SK-N-SH treated with all-trans-retinoic acid at 6 μM for 48 hours (cell line): Measurements from ENCODE around the gene COX5A.
"Not testable (repeated sequence)": the region's sequence is repeated elsewhere in the genome, so short reads cannot be mapped to it uniquely, and the experiment has no call there.

Experiments
- ATAC-seq: fragments of 200-7000 bp; cut with Tn5 transposase; 3 replicates; pipeline ENCODE4 v1.9.1; 2020; ENCODE audit warnings: mild to moderate bottlenecking, moderate library complexity
- ARNTL ChIP-seq: fragments of 450-650 bp; formaldehyde crosslinking; IDR thresholded peaks from 2 replicates; pipeline ENCODE4 v1.5.0; 2020; ENCODE audit warnings: low read depth, mild to moderate bottlenecking, moderate library complexity, borderline replicate concordance
- BACH2 ChIP-seq: fragments of 250-450 bp; sonication (Bioruptor Pico); IDR thresholded peaks from 2 replicates; pipeline ENCODE4 v1.9.0; 2021; ENCODE audit warnings: mild to moderate bottlenecking, borderline replicate concordance
- CREB5 ChIP-seq: fragments of 250-450 bp; sonication (Bioruptor Pico); IDR thresholded peaks from 2 replicates; pipeline ENCODE4 v1.5.1; 2020; ENCODE audit warnings: low read depth, mild to moderate bottlenecking, moderate library complexity
- CSDC2 ChIP-seq: fragments of 250-450 bp; sonication (Bioruptor Pico); IDR thresholded peaks from 2 replicates; pipeline ENCODE4 v1.5.0; 2020; ENCODE audit warnings: mild to moderate bottlenecking, moderate library complexity
- CSRNP3 ChIP-seq: fragments of 250-450 bp; sonication (Bioruptor Pico); IDR thresholded peaks from 2 replicates; pipeline ENCODE4 v1.5.1; 2021; ENCODE audit warnings: mild to moderate bottlenecking, moderate library complexity
- GLIS3 ChIP-seq: fragments of 250-450 bp; sonication (Bioruptor Pico); IDR thresholded peaks from 2 replicates; pipeline ENCODE4 v1.5.0; 2020; ENCODE audit warnings: mild to moderate bottlenecking, moderate library complexity
- ISL1 ChIP-seq: fragments of 250-450 bp; sonication (Bioruptor Pico); IDR thresholded peaks from 2 replicates; pipeline ENCODE4 v2.1.2; 2022; ENCODE audit warnings: mild to moderate bottlenecking, moderate library complexity
- OSR1 ChIP-seq: fragments of 250-450 bp; sonication (Bioruptor Pico); IDR thresholded peaks from 2 replicates; pipeline ENCODE4 v1.8.0; 2022; ENCODE audit warnings: moderate library complexity, mild to moderate bottlenecking, inconsistent platforms
- PATZ1 ChIP-seq: fragments of 250-450 bp; sonication (Bioruptor Pico); IDR thresholded peaks from 2 replicates; pipeline ENCODE4 v1.8.0; 2020; ENCODE audit warnings: mild to moderate bottlenecking, moderate library complexity, borderline replicate concordance
- POU6F1 ChIP-seq: fragments of 250-450 bp; sonication (Bioruptor Pico); IDR thresholded peaks from 2 replicates; pipeline ENCODE4 v1.8.0; 2021; ENCODE audit warnings: low read depth, mild to moderate bottlenecking, moderate library complexity, borderline replicate concordance
- PPARA ChIP-seq: fragments of 250-450 bp; sonication (Bioruptor Pico); IDR thresholded peaks from 2 replicates; pipeline ENCODE4 v1.5.0; 2020; ENCODE audit warnings: mild to moderate bottlenecking, borderline replicate concordance
- RARB ChIP-seq: fragments of 250-450 bp; sonication (Bioruptor Pico); IDR thresholded peaks from 2 replicates; pipeline ENCODE4 v1.8.0; 2021; ENCODE audit warnings: mild to moderate bottlenecking, moderate library complexity
- SNAI2 ChIP-seq: fragments of 250-450 bp; sonication (Bioruptor Pico); IDR thresholded peaks from 2 replicates; pipeline ENCODE4 v1.5.0; 2020; ENCODE audit warnings: mild to moderate bottlenecking, moderate library complexity
- TCF4 ChIP-seq: fragments of 250-450 bp; sonication (Bioruptor Pico); IDR thresholded peaks from 2 replicates; pipeline ENCODE4 v1.8.0; 2021; ENCODE audit warnings: mild to moderate bottlenecking, moderate library complexity, borderline replicate concordance
- TSHZ2 ChIP-seq: fragments of 250-450 bp; sonication (Bioruptor Pico); IDR thresholded peaks from 2 replicates; pipeline ENCODE4 v1.5.0; 2020; ENCODE audit warnings: mild to moderate bottlenecking, moderate library complexity
- ZC3H10 ChIP-seq: fragments of 250-450 bp; sonication (Bioruptor Pico); IDR thresholded peaks from 2 replicates; pipeline ENCODE4 v1.5.1; 2021; ENCODE audit warnings: mild to moderate bottlenecking, moderate library complexity
- ZFP3 ChIP-seq: fragments of 250-450 bp; sonication (Bioruptor Pico); IDR thresholded peaks from 2 replicates; pipeline ENCODE4 v1.5.0; 2020; ENCODE audit warnings: mild to moderate bottlenecking, moderate library complexity
- ZFP30 ChIP-seq: fragments of 450-650 bp; formaldehyde crosslinking; IDR thresholded peaks from 2 replicates; pipeline ENCODE4 v1.5.0; 2022; ENCODE audit warnings: mild to moderate bottlenecking, moderate library complexity
- ZNF70 ChIP-seq: fragments of 450-650 bp; formaldehyde crosslinking; IDR thresholded peaks from 2 replicates; pipeline ENCODE4 v1.5.0; 2020; ENCODE audit warnings: mild to moderate bottlenecking, moderate library complexity
- ZNF8 ChIP-seq: fragments of 450-650 bp; formaldehyde crosslinking; IDR thresholded peaks from 2 replicates; pipeline ENCODE4 v1.5.0; 2020; ENCODE audit warnings: mild to moderate bottlenecking, moderate library complexity

Gene COX5A

GRCh38 chr15:74896316-74896715 is 41.6 kb downstream of the COX5A start:
- TF ChIP-seq PPARA (CRISPR knock-in tag) (no peak), BACH2 (CRISPR knock-in tag) (no peak), ZNF70 (CRISPR knock-in tag) (no peak), PATZ1 (CRISPR knock-in tag) (no peak), POU6F1 (CRISPR knock-in tag) (no peak), TCF4 (no peak), OSR1 (CRISPR knock-in tag) (no peak), ISL1 (no peak), RARB (CRISPR knock-in tag) (no peak), CREB5 (CRISPR knock-in tag) (no peak), GLIS3 (CRISPR knock-in tag) (no peak), ZFP3 (CRISPR knock-in tag) (no peak), SNAI2 (CRISPR knock-in tag) (no peak), TSHZ2 (no peak), ZC3H10 (no peak), ZFP30 (CRISPR knock-in tag) (no peak), CSDC2 (CRISPR knock-in tag) (no peak), ARNTL (no peak), CSRNP3 (no peak), ZNF8 (no peak)
- no peak; the same call in 2 of the 3 replicates for ATAC-seq

- TF ChIP-seq GLIS3 (CRISPR knock-in tag) (no peak), TCF4 (no peak), PATZ1 (CRISPR knock-in tag) (no peak), PPARA (CRISPR knock-in tag) (no peak), ZNF8 (no peak), SNAI2 (CRISPR knock-in tag) (no peak), ZNF70 (CRISPR knock-in tag) (no peak), CSRNP3 (no peak), RARB (CRISPR knock-in tag) (no peak), ARNTL (no peak)
Observed at GRCh38 chr15:74895830-74896229, 42.0 kb downstream of the COX5A start.

GRCh38 chr15:74894383-74894782 is 43.5 kb downstream of the COX5A start:
- not testable (repeated sequence) for ATAC-seq

More at GRCh38 chr15:74895830-74896229, 42.0 kb downstream of the COX5A start:
- no peak for ATAC-seq
